Fibroblast of skin of right quadriceps (primary cell): ENCODE measurements around the gene PIGU.
A peak's percentile ranks its signal among the peaks of the same experiment; 100 is the strongest.
"Not testable (repeated sequence)": the region's sequence is repeated elsewhere in the genome, so short reads cannot be mapped to it uniquely, and the experiment has no call there.

Source experiments
- DNase-seq: peaks from one replicate; pipeline ENCODE4 v3.0.0-alpha.2; 2013

The PIGU gene

DNA sequence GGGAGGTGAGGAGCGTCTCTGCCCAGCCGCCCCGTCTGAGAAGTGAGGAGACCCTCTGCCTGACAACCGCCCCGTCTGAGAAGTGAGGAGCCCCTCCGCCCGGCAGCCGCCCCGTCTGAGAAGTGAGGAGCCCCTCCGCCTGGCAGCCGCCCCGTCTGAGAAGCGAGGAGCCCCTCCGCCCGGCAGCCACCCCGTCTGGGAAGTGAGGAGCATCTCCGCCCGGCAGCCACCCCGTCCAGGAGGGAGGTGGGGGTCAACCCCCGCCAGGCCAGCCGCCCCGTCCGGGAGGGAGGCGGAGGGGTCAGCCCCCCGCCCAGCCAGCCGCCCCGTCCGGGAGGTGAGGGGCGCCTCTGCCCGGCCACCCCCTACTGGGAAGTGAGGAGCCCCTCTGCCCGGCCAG, 18.2 kb downstream of the PIGU start:
- DNase-seq = not testable (repeated sequence)

DNA sequence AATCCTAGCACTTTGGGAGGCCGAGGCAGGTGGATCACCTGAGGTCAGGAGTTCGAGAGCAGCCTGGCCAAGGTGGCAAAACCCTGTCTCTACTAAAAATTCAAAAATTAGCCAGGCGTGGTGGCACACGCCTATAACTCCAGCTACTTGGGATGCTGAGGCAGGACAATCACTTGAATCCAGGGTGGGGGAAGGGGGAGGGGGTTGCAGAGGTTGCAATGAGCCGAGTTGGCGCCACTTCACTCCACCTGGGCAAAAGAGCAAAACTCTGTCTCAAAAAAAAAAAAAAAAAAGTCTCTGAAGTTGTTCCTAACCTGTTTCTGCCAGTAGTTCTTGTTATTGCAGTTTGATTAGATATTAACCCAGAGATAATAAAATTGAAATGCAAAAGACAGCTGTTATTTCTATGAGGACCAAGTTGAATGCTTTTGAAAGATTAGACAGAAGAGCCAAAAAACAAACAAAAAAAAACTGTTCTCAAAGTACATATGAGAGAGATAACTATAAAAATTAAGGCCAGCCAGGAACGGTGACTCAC, 22.6 kb downstream of the PIGU start:
- no peak for DNase-seq

DNA sequence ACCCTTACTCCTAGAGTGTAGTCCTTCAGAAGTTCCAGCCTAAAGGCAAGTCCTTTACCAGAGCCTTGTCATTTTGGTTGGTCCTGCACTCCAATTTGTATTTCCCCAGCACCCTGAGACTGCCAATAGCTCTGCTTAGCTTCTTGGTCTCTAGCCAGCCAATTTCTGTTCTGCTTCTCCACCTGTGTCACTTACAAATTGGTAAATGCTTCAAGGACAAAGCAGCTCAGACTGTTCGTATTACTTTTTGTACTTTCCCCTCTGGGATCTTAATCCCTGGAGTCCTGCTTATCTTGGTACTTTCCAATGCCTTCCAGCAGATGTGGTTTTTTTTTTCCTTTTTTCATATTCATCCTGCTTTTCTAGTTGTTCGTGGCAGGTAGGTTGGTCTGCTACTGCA, 25.7 kb downstream of the PIGU start:
- DNase-seq = no peak

DNA sequence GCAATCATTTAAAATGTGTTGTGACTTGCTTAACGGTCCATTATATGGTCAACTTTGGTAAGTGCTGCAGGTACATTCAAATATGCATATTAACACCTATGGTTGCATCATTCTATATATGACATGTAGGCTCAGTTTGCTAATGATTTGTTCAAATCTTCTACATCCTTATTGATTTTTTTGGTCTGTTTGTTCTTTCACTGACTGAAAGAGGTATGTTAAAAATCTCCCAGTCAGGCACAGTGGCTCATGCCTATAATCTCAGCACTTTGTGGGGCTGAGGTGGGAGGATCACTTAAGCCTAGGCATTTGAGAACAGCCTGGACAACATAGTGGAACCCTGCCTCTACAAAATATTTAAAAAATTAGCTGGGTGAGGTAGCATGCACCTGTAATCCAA, 29.2 kb downstream of the PIGU start:
- DNase-seq = no peak

DNA sequence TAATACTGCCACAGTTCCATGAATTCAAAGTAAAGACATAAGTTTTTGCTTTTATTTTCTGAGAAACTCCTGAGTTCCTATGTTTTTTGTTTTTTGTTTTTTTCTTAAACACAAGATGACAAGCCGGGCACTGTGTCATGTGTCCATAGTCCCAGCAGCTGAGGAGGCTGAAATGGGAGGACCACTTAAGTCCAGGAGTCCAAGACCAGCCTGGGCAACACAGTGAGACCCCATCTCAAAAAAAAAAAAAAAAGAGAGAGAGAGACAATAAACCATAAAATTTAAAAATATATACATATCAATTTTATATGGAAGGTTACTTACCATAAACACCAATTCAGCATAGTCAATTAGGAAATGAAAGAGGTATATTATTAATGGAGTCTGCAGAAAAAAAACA, 31.9 kb downstream of the PIGU start:
- no peak for DNase-seq

DNA sequence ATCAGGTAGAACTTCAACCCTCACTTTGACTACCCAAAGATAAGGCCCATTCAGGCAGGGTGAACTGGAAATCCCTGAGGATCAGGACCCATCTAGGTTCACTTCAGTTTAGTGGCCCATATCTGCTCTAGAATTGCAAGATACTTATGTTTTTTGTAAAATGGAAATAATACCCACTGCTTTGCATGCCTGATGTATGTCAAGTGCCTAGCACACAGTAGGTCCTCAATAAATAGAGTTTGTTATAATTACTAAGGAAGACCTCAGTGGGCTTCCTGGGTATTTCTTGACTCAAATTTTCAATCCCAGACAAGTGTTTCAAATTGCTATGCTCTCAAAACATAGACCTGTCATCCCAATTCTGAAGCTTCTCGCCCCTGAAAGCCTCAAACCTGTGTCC, 32.5 kb downstream of the PIGU start:
- DNase-seq = no peak

DNA sequence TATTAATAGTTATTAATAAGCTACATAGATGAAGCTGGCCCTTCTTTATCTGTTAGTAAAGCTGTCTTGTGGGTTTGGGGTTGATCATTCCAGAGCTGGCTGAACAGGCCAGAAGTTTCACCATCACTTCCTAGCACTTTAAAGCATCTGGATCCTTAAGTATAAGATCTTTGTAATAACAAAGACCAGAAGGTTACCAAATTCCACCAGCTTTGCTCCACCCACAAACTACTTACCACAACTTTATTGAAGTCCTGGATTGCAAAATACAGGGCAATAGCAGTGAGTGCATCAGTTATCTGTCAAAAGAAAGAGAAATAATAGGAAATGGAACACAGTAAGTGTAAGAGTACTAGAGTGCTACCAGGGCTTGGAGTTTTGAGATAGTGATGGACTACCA, 33.0 kb downstream of the PIGU start:
- peak; percentile 65 for DNase-seq

DNA sequence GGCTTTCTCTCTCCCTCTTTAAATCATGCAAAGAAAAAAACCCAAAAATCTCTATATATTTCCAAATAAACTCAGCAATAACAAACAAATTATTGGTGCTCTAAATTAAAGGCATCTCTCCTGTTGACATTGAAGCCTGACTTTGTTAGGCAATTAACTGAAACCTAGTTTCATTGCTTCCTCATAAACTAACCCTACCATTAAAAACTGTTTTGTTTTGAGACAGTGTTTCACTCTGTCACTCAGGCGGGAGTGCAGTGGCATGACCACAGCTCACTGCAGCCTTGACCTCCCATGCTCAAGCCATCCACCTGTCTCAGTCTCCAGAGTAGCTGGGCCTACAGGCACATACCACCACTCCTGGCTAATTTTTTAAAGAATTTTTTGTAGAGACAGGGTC, 34.9 kb downstream of the PIGU start:
- no peak for DNase-seq

DNA sequence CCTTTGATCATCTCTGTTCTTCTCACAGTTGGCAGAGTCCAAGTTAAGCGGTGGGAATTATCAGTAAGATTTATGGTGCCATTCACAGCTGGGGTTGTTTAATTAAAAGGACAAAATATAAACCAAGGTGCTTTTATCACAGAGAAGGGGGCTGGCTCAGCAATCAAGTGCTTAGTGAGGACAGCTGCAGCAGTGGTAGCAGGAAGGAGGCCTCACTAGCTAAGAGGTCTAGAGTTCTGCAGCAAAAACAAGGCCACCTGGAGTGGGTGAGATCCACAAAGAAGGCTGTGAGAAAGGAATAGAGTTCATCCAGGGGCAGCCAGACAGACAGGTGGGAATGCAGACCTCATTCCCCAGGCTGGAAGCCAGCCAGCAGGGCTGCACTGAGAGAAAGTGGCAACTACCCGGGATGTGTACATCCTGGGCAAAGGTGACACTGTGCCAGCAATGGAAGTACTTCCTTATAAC, 37.1 kb downstream of the PIGU start:
- DNase-seq = no peak

DNA sequence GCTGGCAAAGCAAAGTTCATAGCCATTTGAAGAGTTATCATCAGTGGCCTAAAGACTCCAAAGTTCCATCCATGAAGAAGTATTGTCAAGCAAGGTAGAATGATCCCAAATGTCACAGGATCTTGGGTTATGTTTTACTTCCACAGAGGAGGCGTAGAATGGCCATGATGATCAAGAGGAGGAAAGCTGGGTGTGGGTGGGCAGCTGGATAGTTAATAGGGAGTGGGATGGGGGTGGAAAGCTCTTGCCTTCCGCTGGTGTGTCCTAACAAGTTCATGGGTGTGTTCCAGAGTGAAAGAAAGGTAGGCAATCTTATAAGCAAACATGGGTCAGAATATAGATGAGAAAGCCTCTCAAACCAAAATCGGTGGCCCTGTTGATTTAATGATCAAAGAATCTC, 38.4 kb downstream of the PIGU start:
- no peak for DNase-seq

DNA sequence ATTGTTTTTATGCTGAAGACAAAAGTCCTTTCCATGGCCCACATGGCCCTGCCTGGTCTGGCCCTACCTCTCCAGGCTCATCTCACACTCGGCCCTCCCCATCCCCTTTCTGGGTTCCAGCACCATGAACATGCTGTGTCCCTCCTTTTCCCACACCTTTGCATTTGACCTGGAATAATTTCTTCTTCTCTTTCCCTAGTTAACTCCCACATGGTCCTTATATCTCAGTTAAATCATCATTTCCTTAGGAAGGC, 38.9 kb downstream of the PIGU start:
- no peak for DNase-seq

DNA sequence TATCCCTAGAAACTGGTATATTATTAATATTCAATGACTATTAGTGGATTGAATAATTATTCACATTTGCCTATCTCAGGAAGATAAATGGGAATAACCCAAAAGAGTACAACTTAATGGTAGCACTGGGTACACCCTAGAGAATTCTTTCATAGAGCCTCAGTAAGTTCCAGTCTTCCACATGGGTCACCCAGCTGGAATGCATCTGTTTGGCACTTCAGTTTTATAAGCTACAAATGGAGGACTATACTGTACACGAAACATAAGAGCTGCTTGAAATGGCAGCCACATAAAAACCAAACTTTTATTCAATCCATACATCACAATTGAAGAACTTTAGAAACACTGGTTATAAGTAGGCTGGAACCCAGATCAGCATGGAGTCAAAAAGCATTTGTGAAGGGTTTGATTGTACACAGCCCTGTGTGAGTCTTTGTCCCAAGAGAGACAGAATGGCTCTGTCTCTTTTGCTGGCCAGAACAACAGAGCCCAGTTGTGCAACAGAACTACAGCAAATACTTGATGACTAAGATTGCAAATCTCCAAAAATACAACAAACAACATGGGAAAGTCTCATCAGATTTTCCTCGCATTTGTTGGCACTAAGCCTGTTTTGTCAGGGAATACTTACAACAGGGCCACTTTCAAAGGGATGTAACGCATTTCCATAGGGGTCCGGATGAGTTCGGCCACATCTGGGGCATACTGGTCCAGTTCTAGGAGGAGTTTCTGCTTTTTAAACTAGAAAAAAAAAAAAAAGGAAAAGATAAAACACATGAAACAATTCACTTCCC, 39.5 kb downstream of the PIGU start:
- peak; percentile 72 for DNase-seq

DNA sequence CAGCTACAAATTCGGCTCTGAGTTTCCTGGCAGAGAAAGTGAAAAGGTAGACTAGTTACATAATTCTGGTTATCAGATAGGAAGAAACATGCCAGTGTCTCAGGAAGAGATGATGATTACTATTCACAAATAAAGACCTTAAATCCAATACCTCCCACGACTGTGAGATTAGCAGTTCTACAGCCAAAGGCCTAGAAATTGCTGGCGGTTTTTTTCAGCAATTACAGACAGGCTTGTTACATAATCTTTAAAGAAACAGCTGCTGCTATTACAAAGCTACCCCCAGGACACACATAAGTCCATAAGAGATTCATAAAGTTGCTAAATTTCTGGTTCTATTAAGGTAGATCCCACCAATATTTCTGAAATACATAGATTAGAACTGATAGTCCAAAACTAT, 40.2 kb downstream of the PIGU start:
- DNase-seq = no peak

DNA sequence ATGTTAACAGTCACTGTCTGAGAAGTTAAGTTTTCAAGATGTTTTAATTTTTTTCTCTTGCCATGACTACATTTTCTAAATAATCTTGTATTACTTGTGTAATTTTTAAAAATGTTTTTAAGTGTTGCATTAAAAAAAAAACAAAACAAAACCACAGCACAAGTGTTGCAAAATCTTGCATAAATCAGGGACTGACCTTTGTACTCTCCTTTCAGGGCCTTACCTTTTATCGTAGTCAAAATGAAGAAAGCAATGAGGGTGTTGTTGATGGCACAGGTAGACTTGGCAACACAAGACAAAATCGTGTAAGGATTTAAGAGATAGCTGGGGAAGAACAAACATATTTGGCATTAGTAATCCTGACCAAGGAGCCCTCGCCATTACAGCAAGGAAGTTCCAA, 42.5 kb downstream of the PIGU start:
- DNase-seq = no peak

DNA sequence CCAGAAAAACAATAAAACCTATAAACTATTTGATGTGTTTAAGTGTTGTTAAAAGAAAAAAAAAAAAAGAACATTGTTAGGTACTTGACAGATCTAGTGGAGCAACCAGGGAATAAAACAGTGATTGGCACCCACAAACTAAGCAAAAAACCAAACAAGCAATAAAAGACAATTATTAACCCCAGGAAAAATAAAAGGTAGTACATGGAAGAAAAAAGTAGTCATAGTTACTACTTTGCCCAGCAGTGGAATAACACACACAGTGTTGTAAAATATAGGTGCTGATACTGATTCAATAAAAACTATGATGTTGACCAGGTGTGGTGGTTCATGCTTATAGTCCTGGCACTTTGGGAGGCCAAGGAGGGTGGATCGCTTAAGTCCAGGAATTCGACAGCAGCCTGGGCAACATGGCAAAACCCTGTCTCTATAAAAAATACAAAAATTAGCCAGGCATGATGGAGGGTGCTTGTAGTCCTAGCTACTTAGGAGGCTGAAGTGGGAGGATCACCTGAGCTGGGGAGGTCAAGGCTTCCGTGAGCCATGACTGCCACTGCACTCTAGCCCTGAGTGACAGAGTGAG, 43.9 kb downstream of the PIGU start:
- no peak for DNase-seq

DNA sequence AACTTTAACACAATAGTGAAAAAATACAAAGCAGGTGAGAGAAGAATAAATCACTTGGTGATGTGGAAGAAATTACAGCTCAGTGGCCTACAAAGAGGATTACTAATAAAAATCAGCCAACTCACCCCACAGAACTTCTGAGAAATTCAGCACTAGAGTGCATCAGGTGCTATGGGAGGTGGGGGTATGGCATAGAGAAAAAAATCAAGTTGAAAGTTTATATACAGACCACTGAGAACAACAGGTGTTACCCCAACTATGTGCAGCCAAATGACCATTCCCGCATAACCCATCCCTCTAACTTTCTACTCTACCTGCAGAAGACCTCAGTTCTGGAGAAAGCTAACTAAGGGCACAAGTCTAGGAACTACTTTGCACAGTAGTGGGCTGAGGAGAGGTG, 47.0 kb downstream of the PIGU start:
- no peak for DNase-seq

DNA sequence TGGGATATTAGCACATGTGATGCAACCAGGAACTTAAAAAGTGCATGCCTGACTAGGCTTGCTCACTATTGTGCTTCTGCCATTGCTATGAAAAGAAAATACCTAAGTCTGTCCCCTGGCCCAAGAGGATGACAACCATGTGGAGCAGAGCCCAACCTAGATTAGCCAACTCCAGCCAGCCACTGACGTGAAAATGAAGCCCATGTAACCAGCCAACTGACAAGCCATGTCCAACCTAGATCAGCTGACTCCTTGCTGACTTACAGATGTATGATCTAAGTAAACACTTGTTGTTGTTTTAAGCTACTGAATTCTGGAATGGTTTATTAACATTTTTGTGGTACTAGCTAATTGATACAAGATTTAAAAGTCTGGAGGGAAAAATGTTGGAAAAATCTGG, 47.5 kb downstream of the PIGU start:
- DNase-seq = peak; percentile 24

DNA sequence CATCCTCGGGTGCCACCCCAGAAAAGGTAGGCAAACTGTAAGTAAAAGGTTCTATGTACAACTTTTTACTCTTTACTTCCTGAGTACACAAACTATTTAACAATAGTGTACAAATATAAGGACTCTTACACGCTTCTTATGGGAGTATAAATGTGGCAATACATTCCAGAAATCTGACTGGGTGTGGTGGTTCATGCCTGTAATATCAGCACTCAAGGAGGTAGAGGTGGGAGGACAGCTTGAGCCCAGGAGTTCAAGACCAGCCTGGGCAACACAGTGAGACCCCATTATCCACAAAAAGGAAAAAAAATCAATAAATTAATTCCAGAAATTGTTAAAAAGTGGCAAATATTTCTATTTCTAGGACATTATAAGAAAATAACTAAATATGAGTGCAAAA, 48.9 kb downstream of the PIGU start:
- DNase-seq = no peak

DNA sequence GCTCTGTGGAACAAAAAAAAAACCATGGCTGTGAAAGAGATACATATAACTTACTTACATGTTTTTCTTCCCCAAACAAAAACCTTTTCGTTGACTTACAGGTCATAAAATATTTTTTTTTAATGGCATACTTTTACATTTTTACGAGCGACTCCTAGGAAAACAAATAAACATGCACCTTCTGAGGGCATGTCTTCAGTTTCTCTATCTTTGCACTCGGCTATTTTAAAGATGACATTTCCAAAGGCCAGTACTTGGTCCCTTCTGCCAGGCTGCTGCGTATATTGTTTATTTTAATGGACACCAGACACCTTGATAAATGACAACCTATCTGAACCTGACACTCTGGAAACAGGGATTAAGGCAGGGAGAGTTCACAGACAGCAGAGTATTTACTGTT, 49.4 kb downstream of the PIGU start:
- no peak for DNase-seq

DNA sequence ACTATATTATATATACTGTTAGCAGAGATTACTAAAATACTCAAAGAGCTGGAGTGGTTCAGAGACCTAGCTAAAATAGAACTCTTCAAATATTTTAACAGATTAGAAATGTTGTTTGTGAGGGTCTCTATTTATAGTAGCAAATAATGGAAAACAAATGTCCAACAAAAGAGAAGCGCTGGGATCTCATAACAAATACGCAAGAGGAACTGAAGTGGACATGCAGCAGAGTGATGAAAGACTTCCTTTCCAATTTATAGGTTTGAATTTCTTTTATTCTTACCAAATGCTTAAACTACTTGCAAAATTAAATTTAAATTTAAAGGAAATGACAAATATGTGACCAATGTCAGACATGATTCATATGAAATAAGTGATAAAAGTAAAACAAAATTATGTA, 49.9 kb downstream of the PIGU start:
- no peak for DNase-seq

DNA sequence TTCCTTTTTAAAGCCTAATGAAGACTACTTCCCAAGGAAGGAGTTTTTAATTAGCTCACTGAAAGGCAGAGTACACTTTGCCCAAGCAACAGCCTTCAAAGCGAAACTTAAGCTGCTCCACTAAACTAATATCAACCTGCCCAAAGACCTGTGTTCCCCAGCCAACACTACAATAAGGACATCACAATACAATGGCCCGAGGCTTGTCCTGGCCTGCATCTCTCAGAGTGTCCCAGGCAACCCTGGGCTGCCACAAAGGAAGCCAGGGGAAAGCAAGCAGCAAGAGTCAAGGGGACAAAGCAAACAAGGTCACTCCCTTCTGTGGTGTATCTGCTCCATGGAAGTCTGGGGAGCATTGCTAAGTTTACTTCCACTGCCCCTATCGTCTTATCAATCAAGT, 52.3 kb downstream of the PIGU start:
- no peak for DNase-seq

DNA sequence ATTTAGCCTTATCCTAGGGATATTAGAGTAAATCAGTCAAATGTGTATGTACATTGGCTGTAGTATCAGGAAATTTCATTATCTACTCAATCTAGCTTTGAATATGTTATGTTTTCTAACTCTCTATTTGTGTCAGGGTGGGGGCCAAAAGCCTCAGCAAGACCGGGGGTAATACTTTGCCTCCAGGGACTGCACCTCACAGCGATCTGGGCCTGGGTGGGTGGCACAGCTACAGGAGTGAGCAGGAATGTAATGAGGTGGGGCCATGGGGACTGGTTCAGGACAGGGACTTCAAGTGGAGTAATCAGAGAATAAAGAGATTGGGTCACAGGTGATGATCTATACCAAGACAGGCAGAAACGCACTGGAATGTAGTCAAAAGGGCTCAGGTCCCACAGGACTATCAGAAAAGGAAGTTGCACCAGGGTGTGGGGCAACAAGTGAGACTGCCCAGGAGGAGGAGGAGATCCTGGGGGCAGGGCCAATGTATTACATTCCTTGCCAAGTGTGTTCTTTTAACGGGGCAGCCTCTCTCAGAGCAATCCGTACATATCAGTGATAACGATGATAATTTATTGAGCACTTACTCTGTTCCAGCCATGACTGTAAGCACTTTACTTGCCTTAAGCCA, 54.0 kb downstream of the PIGU start:
- no peak for DNase-seq

DNA sequence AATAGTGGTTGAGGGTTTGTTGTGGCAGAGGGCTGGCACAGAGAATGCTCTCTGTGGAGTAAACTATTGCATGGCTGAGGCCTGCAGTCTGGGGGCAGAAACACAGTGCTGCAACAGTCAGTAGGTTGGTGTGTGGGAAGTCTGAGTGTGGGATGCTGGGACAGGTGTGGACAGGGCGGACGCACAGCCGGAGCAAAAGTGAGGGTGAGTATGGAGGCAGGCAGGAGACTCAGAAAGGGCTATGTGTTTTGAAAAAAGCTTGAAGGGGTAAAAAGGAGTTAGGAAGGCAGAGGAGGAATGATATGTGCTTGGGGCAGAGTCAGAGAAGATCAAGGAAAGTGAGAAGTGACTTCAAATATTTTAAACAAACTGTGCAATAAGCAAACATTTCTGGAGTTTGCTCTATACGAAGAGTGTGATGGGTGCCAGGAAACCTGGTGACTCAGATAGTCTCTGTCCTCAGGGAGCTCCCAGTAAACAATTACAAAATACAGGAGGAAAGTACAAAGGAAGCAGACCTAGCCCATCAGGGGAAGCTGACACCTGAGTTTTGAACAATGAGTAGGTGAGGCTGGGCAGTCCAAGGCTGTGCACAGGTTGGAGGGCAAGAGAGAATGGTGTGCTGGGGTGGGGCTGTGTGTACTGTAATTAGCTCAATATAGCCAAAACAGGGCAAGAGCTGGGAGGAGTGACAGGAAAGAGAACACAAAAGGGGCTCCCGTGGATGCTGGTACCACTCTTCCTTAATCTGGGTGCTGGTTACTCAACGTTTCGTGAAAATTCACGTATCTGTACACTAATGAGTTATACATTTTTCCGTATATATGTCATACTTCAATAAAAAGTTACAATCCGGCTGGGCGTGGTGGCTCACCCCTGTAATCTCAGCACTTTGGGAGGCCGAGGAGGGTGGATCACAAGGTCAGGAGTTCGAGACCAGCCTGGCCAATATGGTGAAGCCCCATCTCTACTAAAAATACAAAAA, 55.2 kb downstream of the PIGU start:
- peak; percentile 22 for DNase-seq
